NCI-H460 (cell line): Measurements from ENCODE around the gene ABCC10. TPM values are rescaled to one million over a fixed set of nuclear protein-coding genes. Genes with fewer than 3 reads are reported as not detected.

Source experiments
- DNase-seq: peaks from one replicate; pipeline ENCODE4 v3.0.0-alpha.2; 2016; ENCODE audit warnings: low read depth; ENCODE audit errors: extremely low read depth
- total RNA-seq: library from RNA; depleted of rRNA; stranded (reverse); fragments of >200 nt; shearing (Covaris generic); gene quantifications from 2 replicates; pipeline ENCODE4 v1.2.3, GENCODE V29; 2014

The ABCC10 gene
- total RNA-seq, 1 experiment from 2014 or later = 6.9 TPM

DNA sequence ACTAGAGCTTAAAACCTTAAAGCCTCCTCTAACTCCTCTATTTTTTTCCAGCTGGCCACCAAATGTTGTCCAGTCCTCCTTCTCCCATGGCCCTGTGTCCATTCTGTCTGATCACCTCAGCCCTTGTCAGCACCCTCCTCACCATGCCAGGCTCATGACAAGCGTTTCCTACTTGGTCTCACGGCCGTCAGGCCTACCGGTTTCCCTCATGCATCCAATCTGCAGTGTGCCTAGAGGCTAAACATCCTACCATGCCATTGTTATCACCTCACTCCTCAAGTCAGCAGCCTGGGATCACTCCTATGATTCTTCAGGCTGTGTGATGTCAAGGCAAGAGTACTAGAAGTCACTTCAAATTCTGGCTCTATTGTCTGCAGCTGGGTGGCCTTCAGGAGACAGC lies 40.4 kb downstream of the ABCC10 start:
- DNase-seq = no peak

- DNase-seq = no peak
Measured at GRCh38 chr6:43468240-43468639, 40.9 kb downstream of the ABCC10 start.

GRCh38 chr6:43468748-43469681 lies 41.7 kb downstream of the ABCC10 start:
- no peak for DNase-seq

GRCh38 chr6:43469947-43470346 lies 42.6 kb downstream of the ABCC10 start:
- no peak for DNase-seq

DNA sequence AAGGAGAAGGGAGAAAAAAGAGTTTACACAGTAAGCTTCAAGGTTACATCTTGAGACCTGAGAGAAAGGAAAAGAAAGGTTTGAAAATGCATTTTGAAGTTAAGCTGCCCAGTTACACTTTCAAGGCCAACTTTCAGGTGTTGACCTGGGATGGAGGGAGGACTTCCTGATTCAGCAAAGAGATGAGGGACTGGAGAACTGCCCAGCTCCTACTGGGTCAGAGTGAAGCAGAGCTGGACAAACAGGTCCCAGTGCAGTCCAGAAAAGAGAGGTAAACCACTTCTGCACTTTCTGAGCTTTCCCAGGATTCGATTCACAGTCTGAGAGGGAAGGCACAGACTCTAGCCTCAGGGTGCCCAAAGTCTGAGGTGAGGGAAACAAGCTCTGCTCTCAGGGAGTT lies 44.1 kb downstream of the ABCC10 start:
- no peak for DNase-seq

DNA sequence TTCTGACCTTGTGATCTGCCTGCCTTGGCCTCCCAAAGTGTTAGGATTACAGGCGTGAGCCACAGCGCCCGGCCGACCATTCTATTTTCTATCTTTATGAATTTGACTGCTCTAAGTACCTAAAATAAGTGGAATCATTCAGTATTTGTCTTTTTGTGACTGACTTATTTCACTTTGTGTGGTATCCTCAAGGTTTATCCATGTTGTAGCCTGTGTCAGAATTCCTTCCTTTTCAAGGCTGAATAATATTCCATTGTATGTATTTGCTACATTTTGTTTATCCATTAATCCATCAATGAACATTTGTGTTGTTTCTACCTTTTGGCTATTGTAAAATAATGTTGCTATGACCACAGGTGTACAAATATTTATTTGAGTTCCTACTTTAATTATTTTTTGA lies 45.2 kb downstream of the ABCC10 start:
- DNase-seq = no peak

- no peak for DNase-seq
Measured at GRCh38 chr6:43475516-43475915, 48.2 kb downstream of the ABCC10 start.

DNA sequence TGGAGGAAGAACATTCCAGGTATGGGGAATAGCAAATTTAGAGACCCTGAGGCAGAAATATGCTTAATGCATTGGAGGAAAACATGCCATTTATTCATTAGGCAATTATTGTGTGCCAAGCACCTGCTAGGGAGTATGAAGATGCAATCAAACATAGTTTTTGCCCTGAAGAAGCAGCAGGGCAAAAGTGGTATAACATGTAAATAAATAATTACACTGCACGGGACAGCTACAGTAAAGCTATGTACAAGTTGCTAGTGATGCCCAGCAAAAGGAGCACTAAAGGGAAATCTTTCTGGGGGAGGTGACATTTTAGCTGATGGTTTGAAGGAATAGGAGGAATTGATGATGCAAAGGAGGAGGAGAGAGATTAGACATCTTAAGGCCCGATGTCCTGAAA lies 49.4 kb downstream of the ABCC10 start:
- DNase-seq = no peak

DNA sequence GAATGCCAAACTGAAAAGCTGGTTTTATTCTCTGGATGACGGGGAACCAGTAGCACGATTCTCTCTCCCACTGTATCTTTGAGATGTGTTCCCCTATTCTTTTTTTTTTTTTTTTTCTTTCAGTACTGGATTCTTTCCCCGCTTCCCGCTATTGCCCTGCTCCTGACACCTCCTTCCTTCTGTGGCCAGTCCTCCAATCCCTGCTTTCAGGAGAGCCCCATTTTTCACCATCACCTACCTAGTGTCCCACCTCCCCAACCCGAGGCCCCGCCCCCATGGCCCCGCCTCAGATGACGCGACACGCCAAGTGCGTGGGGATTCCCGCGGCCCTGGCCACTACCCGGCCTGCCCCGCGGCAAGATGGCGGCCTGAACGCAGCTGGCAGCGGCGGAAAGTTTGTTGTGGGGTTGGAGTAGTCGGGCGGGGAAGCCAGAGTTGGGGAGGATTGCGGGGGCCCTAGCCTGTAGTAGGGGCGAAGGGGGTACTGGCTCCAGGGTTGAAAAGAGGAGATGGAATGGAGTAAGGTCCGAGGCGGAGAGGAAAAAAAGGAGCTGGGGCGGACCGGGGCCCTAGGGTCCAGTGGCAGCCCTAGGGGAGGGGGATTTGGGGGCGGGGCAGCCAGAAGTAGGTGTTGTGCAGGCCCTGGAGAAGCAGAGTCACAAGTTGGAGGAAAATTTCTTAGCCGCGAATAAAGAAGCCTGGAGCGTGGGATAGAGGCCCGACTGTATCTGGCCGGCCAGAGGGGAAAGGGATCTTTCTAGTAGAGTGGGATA lies 50.1 kb downstream of the ABCC10 start, which contains the start of gene TJAP1:
Gene TJAP1, plus strand, starts transcription at position 336 of the 773 bp plus-strand sequence. CDS start 21,432 bp downstream, outside the sequence.
- DNase-seq = peak; percentile 77

DNA sequence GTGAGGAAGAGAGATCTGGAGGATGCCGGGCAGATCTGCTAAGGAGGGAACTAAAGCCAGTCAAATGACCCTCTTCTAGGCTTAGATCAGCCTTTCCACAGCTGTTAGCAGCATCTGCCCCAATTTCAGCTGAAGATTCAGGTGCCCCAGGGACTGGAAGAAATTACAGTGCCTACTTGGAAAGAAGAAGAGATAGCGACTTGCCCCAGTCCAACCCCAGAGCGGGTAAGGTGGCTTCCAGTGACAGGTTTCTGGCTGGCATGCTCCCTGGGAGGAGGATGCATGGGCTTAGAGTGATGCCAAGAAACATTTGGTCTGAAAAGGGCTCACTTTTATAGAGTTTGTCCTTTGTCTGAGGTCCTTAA lies 50.6 kb downstream of the ABCC10 start:
- no peak for DNase-seq

DNA sequence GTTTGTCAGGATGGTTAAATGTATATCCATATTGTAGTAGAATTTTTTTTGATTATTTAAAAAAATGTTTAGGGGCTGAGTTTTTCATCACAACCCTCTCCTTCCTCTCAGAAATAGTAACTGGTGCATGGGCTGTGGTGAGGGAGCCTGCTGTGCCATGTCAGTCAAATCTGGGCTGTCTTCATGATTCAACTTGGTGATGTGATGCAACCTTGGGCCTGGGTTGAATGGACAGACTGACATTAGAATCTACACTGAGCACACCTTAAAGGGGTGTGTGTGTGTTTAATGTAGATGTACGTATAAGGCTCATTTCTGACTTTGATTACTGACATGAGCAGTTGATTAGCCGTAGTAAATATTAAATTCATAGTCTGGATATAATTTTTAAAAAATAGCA lies 53.7 kb downstream of the ABCC10 start:
- DNase-seq = no peak

- DNase-seq = no peak
Measured at GRCh38 chr6:43481591-43482236, 54.4 kb downstream of the ABCC10 start.

DNA sequence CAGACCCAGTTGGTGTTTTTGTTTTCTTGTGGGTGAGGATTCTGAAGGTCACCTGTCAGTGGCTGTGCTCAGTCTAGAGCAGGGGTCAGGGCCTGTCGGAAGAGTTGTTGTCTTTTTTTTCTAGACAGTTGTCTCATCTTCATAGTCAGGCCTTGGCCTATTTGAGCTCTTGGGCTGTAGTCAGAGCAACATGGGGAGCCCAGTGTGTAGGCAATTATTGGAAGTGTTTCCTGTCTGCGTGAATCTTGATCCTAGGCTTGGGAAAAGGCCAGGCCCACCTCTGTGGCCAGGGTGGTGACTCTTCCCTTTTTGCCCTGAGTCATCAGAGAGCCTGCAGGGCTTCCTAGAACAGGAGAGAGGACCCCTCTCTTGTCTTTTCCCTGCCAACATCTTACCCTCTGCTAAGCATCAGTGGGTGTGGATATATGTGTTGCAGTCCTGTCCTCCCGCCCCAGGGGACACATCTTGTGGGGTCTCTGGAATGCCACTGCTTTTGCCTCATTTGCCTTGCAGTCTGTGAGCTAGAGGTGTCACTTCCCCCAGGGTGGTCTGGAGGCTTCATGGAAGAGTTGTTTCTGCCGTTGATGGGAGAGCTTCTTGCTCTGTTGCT lies 61.4 kb downstream of the ABCC10 start:
- no peak for DNase-seq

GRCh38 chr6:43489277-43490072 lies 62.1 kb downstream of the ABCC10 start:
- no peak for DNase-seq

DNA sequence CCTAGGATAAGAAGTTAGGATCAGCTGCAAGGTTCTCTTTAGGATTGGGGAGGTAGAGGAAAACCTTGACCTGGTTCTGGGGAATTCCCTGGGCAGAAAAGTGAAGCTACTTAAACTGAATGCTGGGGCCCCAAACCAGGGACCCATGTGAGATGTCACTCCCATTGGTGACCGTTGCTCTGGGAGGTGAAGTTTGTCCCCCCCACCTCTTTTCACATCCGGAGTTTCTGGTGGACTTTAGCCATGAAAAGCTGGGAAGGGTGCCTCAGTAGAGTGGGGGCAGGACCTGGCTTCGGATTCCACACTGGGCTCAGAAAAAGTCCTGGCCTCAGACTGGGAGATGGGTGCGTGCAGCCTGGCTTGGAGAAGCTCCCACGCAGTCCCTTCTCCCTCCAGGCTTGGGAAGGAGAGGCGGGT lies 63.2 kb downstream of the ABCC10 start:
- no peak for DNase-seq

GRCh38 chr6:43491750-43492661 lies 64.7 kb downstream of the ABCC10 start:
- DNase-seq = no peak

- no peak for DNase-seq
Measured at GRCh38 chr6:43492673-43493072, 65.3 kb downstream of the ABCC10 start.

- DNase-seq = no peak
Measured at GRCh38 chr6:43493230-43493629, 65.9 kb downstream of the ABCC10 start.

DNA sequence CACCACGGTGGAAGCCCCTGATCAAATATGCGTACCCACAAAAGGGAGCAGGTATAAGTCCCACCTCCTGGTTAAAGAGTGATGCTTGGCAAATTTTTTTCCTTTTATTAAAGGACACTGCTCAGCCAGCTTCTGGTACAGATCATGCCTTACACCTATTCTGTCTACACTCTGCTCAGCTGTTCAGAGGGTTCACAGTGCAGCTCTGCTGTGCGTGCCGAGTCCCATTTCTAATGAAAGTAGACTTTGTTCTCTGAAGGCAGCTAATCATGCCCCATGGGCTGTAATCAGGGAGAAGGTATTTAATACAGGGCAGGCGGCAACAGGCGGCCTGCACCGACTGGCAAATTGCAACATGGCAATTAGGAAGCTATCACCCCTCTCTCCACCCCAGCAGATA lies 66.5 kb downstream of the ABCC10 start:
- no peak for DNase-seq
